HuH-7.5 (cell line): ENCODE data around the gene NEIL1.
"Not testable (repeated sequence)": the region's sequence is repeated elsewhere in the genome, so short reads cannot be mapped to it uniquely, and the experiment has no call there.

Experiments
- DNase-seq: peaks from one replicate; pipeline ENCODE4 v3.0.0; 2011; ENCODE audit warnings: low spot score

NEIL1 gene

DNA sequence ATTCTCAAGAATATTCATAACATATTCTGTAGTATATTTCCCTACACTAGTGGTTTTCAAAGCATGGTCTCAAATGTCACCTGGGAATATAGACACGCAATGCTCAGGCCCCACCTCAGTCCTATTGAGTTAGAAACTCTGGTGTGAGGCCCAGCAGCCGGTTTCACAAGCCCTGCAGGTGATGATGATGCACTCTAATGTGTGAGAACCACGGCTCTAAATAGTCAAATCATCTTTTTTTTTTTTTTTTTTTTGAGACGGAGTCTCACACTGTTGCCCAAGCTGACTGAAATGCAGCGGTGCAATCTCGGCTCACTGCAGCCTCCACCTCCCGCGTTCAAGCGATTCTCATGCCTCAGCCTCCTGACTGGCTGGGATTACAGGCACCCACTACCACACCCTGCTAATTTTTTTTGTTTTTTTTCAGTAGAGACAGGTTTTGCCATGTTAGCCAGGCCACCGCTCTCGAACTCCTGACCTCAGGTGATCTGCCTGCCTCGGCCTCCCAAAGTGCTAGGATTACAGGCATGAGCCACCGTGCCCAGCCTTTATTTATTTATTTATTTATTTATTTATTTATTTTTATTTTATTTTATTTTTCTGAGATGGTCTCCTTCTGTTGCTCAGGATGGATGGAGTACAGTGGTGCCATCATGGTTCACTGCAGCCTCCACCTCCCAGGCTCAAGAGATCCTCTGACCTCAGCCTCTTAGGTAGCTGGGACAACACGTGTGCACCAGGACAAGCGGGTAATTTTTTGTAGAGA is 13.0 kb upstream of the NEIL1 start:
- not testable (repeated sequence) for DNase-seq

DNA sequence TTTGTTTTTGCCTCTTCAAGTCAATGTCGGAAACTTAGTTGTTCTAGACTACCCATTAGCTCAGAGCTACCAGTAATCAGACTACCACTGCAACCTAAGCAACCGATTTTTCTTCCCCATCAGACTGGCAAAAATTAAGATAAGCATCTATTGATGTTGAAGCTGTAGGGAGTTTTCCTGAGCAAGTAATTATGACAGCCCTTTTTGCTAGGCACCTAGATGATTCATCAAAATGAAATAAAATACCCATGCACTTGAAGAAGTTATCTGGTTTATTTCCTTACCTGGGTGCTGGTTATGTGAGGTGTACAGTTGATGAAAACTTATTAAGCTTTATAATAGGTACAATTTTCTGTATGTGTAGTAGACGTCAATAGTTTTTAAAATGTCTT is 11.5 kb upstream of the NEIL1 start:
- DNase-seq: no peak

DNA sequence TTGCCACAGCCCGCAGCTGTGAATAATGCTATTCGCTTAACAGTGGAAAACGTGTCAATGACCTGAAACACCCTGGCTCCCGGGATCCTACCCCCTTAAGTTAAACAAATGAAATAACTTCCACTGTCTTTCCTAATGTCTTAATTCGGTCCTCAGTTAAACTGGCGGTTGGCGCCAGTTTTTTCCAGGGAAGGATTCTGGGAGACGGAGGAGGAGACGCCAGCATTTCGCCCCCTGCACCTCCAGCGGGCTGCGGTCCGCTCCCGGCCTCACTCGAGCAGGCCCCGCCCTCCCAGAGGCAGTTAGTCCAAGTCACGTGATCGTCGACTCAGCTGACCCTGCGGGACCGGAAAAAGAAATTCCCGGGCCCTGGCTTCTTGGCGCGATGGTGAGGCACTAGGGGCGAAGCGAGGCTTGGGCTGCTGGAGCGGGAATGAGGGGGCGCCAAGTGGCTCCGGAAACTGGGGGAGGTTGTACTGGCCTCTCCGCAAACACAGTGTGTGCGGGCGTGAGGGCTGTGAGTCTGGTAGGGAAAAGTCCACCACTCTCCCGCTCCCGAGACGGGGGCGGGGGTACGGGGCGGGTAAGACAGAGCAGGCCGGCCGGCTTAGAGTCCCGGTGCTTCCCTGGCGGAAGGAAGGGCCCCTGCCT is 11.0 kb upstream of the NEIL1 start, which contains the start of gene COMMD4:
TSS of gene COMMD4 (plus strand) at position 359 of the 651 bp plus-strand sequence. CDS start at position 386, 27 bp downstream.
- peak; percentile 82 for DNase-seq

DNA sequence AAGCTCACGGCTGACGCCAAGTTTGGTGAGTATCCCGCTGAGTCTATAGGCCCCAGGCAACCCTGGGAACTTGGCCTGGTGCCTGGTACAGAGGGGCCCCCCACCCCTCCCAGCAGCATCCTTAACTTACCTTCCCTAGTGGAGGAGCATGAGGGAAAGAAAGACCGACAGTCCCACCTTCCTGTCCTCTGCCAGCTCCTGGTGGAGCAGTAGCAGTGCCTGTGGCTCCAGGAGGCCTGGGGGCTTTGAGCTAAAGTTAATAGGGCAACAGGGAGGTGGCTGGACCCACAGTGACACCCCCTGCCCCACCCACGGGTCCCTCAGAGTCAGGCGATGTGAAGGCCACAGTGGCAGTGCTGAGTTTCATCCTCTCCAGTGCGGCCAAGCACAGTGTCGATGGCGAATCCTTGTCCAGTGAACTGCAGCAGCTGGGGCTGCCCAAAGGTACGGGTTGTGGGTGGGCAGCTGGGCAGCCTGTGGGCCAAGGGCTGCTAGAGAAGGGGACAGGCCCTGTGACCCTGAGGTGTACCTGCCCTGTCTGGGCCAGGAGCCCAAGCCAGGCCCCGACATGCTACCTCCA is 8.1 kb upstream of the NEIL1 start:
- no peak for DNase-seq

DNA sequence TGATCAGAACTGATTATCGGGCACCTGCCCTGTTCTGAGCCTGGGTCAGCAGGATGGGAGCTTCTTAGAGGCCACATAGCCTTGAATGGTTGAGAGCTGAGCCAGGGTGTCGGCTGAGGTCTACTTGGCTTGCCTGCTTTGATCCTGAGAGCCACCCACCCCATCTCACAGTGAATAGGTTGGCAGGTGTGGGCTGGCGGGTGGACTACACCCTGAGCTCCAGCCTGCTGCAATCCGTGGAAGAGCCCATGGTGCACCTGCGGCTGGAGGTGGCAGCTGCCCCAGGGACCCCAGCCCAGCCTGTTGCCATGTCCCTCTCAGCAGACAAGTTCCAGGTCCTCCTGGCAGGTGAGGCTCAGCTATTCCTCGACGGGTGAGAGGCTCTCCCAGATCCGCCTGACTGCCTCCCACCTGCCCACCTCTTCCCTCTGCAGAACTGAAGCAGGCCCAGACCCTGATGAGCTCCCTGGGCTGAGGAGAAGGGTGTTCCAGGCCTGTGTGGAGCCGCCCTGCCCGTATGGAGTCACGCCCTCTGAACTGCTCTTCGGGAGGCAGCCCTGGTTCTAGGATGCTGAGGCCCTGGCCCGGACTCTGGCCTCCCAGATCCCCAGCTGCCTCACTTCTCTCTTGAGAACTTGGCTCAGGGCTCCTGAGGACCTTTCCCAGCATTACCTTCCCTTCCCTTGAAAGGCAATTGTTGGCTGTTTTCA is 7.2 kb upstream of the NEIL1 start:
- no peak for DNase-seq

DNA sequence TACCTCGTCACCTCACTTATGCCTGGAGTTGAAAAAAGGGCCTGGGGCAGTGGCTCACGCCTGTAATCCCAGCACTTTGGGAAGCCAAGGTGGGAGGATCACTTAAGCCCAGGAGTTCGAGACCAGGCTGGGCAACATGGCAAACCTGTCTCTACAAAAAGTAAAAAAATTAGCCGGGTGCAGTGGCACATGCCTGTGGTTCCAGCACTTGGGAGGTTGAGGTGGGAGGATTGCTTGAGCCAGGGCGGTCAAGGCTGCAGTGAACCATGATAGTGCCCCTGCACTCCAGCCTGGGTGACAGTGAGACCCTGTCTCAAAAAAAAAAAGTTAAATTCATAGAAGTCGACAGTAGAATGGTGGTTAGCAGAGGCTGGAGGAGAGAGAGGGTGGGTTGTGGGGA is 4.6 kb upstream of the NEIL1 start:
- no peak for DNase-seq

DNA sequence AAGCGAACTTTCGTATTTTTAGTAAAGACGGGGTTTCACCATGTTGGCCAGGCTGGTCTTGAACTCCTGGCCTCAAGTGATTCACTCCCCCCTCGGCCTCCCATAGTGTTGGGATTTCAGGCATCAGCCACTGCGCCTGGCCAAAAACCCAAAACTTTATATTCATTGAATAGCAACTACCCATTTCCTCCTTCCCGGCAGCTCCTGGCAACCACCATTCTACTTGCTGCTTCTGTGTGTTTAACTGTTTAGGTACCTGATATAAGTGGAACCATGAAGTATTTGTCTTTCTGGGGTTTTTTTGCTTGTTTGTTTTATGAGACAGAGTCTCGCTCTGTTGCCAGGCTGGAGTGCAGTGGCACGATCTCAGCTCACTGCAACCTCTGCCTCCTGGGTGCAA is 2.9 kb upstream of the NEIL1 start:
- DNase-seq: not testable (repeated sequence)

DNA sequence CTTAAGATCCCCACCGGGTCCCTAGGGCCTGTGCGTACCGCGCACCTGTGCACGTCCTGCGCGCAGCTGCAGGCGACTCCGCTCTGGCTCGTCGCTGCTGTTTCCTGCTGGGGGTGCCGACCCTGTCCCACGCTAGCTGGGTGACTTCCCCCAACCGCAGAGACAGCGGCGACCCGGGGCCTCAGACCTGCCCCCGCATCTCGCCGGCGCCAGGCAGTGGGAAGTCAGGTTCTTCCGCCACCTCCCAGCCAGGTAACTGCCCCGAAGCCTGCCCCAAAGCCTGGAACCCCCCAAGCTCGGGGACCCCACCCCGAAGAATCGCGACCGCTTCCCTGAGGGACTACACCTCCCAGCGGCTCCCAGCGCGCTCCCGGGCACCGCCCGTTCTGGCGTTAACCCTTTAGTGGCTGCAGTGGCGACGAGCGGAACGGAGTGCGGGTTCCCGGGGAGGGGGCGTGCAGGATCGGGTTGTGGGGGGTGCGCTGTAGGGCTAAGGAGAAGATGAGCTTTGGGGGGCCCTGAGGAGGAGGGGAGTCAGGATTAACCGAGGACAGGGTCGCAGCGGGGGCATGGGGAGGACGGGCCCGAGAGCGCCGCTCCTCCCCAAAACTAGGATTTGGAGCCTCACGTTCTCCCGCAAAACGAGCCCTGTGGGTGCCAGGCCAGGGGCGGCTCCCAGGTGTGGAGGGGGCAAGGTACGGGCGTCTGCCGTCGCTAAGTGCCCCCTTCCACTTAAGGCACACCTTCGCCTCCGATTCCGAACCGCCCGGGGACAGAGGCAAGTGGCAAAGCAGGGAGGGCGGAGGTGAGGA is 589 bp downstream of the NEIL1 start:
- peak; percentile 80 for DNase-seq

DNA sequence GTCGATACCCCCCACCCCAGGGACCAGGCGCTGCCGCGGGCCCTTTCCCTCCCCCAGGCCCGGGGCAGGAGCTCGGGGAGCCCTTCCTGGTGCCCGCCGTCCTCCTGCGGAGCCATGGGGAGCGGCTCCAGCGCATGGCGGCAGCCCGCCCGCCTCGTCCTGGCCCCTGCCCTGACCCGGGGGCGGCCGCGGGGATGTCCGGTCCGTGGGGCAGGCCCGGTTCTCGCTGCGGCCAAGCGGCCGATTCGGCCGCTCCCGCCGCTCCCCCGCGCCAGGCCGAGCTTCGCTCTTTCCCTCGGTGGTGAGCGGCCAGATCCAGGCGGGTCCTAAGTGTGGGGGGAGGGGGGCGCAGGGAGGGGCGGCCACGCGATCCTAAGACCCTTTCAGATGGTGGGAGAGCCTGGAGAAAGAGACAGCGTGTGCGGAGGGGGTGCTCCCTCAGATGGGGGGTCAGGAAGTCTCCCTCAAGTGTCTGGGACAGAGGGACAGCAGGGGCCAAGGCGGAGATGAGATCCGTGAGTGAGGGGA is 1.3 kb downstream of the NEIL1 start:
- DNase-seq: peak; percentile 60

DNA sequence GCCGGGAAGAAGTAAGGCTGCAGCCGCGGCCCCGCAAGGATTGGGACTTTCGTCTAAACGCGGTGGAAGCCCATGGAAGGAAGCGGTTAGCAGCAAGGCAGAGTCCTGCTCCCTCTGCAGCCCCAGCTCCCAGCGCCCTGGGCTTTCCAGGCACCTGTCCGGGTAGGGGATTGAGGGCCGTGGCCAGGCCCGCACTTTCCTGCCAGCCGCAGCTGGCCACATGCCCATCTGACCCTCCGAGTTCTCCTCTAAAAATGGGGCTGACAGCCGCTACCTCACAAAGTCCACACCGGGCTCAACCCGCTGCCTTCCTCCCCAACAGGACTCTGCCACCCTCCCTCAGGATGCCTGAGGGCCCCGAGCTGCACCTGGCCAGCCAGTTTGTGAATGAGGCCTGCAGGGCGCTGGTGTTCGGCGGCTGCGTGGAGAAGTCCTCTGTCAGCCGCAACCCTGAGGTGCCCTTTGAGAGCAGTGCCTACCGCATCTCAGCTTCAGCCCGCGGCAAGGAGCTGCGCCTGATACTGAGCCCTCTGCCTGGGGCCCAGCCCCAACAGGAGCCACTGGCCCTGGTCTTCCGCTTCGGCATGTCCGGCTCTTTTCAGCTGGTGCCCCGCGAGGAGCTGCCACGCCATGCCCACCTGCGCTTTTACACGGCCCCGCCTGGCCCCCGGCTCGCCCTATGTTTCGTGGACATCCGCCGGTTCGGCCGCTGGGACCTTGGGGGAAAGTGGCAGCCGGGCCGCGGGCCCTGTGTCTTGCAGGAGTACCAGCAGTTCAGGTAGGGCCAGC is 1.9 kb downstream of the NEIL1 start:
- no peak for DNase-seq

DNA sequence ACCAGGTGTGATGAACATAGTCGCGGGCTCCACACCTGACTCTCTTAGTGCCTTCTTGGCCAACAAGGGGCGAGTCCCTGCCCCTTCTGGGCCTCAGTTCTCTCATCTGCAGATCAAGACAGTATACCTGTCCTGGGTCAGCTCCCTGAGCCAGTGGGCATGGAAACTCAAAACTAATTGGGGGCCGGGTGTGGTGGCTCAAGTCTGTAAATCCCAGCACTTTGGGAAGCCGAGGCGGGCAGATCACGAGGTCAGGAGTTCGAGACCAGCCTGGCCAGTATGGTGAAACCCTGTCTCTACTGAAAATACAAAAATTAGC is 2.5 kb downstream of the NEIL1 start:
- DNase-seq: not testable (repeated sequence)

DNA sequence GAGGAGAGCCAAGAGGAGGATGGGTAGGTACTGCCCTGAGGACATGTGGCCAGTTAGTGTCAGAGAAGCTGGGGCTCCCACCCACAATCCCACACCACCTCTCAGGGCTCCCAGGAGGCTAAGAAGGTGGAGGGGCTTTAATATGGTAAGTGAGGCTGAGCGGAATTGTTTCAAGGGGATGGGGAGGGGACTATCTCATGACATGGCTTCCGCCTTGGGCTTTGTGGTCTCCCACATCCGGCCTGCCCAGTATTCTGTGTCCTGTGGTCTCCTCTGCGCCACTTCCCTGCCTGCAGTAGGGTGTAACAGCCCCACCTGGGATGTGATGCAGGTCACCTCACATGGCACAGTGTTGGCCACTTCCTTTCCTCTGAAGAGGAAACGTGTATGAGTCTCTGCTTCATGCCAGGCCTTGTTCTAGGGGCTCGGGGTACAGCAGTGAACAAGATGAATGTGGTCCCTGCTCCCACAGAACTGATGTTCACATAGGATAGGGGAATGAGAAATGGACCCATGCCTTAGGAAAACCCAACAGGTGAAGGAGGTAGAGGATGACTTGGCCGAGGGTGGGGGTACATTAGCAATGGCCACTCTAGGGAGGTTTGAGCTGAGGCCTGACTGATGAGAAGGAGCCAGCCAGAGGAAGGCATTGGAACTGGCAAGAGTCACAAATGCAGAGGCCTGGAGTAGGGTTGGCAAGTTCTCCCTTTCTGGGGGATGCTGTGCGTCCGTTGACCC is 3.2 kb downstream of the NEIL1 start:
- no peak for DNase-seq

DNA sequence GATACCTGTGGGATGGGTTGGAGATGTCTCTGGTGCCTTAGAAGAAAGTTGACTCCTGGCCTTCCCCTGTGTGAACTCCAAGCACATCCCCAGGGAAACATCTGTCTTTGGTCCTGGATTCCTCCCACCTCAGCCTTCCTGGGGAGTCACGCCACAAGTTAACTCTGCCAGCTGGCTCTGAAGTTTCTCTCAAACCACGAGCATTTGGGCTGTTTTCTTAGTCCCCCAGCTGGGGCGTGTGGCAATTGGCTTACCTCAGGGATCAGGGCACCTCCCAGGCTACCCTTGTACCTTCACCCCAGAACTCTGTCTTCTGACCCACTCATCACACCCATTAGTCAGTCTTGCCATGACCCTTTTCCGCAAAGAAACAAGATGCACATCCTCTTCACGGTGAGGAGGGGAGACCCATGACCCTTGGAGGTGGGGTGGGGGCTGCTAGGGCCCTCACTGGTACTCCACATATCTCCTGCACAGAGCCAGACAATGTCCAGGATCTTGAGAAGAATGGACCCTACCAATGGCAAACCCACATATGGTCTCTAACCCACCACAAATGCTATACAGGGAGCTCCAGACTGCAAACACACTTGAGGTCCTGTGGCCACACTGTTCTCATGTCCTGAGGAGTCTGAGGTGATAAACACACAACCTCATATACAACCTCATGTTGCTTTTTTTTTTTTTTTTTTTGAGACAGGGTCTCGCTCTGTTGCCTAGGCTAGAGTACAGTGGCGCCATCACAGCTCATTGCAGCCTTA is 3.9 kb downstream of the NEIL1 start:
- no peak for DNase-seq

DNA sequence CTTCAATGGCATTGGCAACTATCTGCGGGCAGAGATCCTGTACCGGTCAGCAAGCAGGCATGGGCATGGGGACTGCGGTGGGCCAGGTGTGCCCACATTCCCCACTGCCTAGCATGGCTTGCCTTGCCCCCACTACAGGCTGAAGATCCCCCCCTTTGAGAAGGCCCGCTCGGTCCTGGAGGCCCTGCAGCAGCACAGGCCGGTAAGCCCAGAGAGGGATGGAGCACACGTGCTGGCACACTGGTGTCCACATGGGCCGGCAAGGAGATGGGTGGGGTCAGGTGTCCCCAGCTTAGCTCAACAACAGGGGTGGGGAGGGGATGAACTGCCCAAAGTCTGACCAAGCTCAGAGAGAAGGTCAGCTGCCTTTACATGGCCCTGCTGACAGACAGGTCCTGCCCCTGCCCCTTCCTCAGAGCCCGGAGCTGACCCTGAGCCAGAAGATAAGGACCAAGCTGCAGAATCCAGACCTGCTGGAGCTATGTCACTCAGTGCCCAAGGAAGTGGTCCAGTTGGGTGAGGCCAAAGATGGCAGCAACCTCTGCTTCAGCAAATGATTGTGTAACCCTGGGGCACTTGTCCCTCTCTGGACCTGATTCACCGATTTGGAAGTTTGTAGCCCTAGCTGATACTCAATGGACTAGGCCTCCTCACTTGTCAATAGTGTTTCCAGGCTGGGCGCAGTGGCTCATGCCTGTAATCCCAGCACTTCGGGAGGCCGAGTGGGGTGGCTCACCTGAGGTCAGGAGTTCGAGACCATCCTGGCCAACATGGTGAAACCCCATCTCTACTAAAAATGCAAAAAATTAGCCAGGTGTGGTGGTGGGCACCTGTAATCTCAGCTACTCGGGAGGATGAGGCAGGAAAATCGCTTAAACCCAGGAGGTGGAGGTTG is 5.6 kb downstream of the NEIL1 start:
- no peak for DNase-seq

DNA sequence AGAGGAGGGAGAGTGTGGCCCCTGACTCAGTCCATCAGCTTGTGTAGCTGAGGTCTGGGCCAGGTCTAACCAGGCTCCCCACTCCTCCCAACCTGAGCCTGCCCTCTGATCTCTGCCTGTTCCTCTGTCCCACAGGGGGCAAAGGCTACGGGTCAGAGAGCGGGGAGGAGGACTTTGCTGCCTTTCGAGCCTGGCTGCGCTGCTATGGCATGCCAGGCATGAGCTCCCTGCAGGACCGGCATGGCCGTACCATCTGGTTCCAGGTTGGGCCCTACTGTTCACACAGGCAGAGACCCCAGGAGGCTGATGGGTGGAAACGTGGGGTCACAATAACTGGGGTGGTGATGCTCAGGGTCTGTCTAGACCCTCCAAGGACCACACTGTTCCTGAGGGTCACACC is 6.8 kb downstream of the NEIL1 start:
- DNase-seq: no peak

DNA sequence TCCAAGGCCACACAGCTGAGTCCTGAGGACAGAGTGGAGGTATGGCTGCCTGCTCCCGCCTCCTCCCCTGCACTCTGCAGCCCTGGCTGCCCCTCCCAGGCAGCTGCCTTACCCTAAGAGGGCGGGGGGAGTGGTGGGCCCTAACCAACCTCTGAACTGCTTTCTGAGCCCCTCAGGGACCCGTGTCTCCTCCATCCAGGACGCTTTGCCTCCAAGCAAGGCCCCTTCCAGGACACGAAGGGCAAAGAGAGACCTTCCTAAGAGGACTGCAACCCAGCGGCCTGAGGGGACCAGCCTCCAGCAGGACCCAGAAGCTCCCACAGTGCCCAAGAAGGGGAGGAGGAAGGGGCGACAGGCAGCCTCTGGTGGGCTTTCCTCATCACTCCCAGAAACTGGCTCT is 7.6 kb downstream of the NEIL1 start:
- DNase-seq: no peak

DNA sequence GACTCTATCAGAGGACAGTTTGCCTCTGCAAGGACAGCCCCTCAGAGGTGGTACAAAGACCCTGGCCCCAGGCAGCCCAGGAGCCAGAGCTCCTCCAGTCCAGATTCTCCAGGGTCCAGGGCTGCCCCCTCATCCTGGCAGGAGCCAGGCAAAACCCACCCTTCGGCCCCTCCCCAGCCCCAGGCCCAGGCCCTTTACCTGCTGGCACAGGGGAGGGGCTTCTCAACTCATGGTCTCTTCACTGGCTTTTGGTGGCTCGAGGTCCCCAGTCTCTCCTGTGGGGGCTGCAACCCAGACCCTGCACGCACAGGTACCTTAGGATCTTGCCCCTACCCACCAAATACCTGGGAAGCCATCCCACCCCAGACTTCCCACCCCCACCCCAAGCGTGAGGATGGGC is 8.5 kb downstream of the NEIL1 start:
- no peak for DNase-seq

DNA sequence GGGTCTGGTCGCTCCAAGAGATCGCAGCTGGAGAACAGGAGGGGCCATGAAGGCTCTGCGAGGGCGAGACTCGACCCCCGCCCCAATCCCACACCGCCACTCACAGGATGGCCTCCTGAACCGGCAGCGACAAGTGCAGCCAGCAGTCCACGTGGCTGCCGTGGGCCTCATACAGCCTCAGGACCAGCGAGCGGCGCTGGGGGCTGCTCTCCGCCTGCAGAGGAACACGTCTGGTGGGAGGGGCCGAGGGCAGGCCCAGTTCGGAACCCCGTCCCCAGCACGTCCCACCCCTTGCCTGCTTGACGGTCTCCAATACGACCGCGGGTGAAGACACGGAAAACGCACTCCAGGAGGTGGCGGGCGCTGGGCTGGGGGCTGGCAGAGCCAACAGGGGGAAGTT is 9.2 kb downstream of the NEIL1 start:
- DNase-seq: no peak
